GM12873 (cell line): ENCODE results near the gene KLHL5.

ENCODE experiments used
- CTCF ChIP-seq: IDR thresholded peaks from 2 replicates; pipeline ENCODE4 v1.5.1; 2012; ENCODE audit warnings: low read depth, mild to moderate bottlenecking, moderate library complexity, low read length, control low read depth; ENCODE audit not compliant: insufficient read depth; ENCODE audit errors: missing control alignments

KLHL5 gene

GRCh38 chr4:39133623-39134022 lies 71.6 kb downstream of the KLHL5 start:
- no peak for TF ChIP-seq CTCF

- TF ChIP-seq CTCF, result no peak
These were observed 72.8 kb downstream of the KLHL5 start for GRCh38 chr4:39134683-39135306.

- TF ChIP-seq CTCF, result no peak
These were observed 84.2 kb downstream of the KLHL5 start for GRCh38 chr4:39146211-39146610.

- TF ChIP-seq CTCF, result no peak
These were observed 92.0 kb downstream of the KLHL5 start for GRCh38 chr4:39154009-39154408.

GRCh38 chr4:39157520-39157919 lies 95.5 kb downstream of the KLHL5 start:
- no peak for TF ChIP-seq CTCF

- TF ChIP-seq CTCF, result no peak
These were observed 104.1 kb downstream of the KLHL5 start for GRCh38 chr4:39166177-39166576.

GRCh38 chr4:39166669-39167068 lies 104.6 kb downstream of the KLHL5 start:
- TF ChIP-seq CTCF, result no peak
